ENCODE data around the gene MACROH2A2. TPM values are rescaled to one million over a fixed set of nuclear protein-coding genes. Genes with fewer than 3 reads are reported as not detected.

Gene MACROH2A2
- total RNA-seq, 1 experiment from 2014 or later: 3.0 TPM

Other genes with a start within 250 kb of the MACROH2A2 start
- 16.6 TPM for gene AIFM2, start 80.0 kb downstream of the MACROH2A2 start, total RNA-seq (2021; ENCODE audit: unreplicated experiment)
- 39.3 TPM for gene TYSND1, start 93.9 kb downstream of the MACROH2A2 start, total RNA-seq (2021; ENCODE audit: unreplicated experiment)
- 171 TPM for gene SAR1A, start 117.7 kb downstream of the MACROH2A2 start, total RNA-seq (2021; ENCODE audit: unreplicated experiment)
- 174 TPM for gene PPA1, start 180.6 kb downstream of the MACROH2A2 start, total RNA-seq (2021; ENCODE audit: unreplicated experiment)
- gene NPFFR1, start 231.2 kb downstream of the MACROH2A2 start, total RNA-seq (2021; ENCODE audit: unreplicated experiment): 0.05 TPM